H9 (cell line): ENCODE measurements around the gene TIMM50. TPM values are rescaled to one million over a fixed set of nuclear protein-coding genes. Genes with fewer than 3 reads are reported as not detected.

Experiments used
- DNase-seq: peaks from one replicate; pipeline ENCODE4 v3.0.0-alpha.2; 2017
- H2AFZ ChIP-seq: one replicate; pipeline ENCODE4 v1.6.1; 2013; ENCODE audit warnings: mild to moderate bottlenecking, low read length, control low read depth, moderate library complexity
- H2AK5ac ChIP-seq: 2 replicates; pipeline ENCODE4 v1.6.1; 2013; ENCODE audit warnings: low read length, control low read depth, mixed read lengths; ENCODE audit not compliant: insufficient read length
- H2BK120ac ChIP-seq: one replicate; pipeline ENCODE4 v1.6.1; 2013; ENCODE audit warnings: low read depth, mild to moderate bottlenecking, low read length, control low read depth, inconsistent platforms; ENCODE audit not compliant: poor library complexity, severe bottlenecking
- H2BK12ac ChIP-seq: 2 replicates; pipeline ENCODE4 v1.6.1; 2013; ENCODE audit warnings: low read length, control low read depth, mixed read lengths, low read depth; ENCODE audit not compliant: insufficient read length
- H2BK15ac ChIP-seq: 2 replicates; pipeline ENCODE4 v1.6.1; 2013; ENCODE audit warnings: low read depth, low read length, control low read depth
- H2BK20ac ChIP-seq: one replicate; pipeline ENCODE4 v1.6.1; 2013; ENCODE audit warnings: low read depth, mild to moderate bottlenecking, low read length, control low read depth, inconsistent platforms; ENCODE audit not compliant: poor library complexity, severe bottlenecking
- H2BK5ac ChIP-seq: 2 replicates; pipeline ENCODE4 v1.6.1; 2013; ENCODE audit warnings: low read length, control low read depth, mixed read lengths; ENCODE audit not compliant: insufficient read length
- H3K14ac ChIP-seq: 2 replicates; pipeline ENCODE4 v1.6.1; 2013; ENCODE audit warnings: low read length, control low read depth; ENCODE audit not compliant: insufficient read depth
- H3K18ac ChIP-seq: 2 replicates; pipeline ENCODE4 v1.6.1; 2013; ENCODE audit warnings: low read depth, mild to moderate bottlenecking, mixed read lengths, low read length, control low read depth; ENCODE audit not compliant: insufficient read length
- H3K23ac ChIP-seq: 2 replicates; pipeline ENCODE4 v1.6.1; 2013; ENCODE audit warnings: low read length, control low read depth, mixed read lengths, low read depth; ENCODE audit not compliant: insufficient read length
- H3K23me2 ChIP-seq: 2 replicates; pipeline ENCODE4 v1.6.1; 2013; ENCODE audit warnings: low read depth, mild to moderate bottlenecking, mixed read lengths, low read length, control low read depth; ENCODE audit not compliant: insufficient read length, poor library complexity, severe bottlenecking
- H3K27ac ChIP-seq: 2 replicates; pipeline ENCODE4 v1.5.1; 2013; ENCODE audit warnings: low read length, control low read depth, mixed read lengths, low read depth; ENCODE audit not compliant: insufficient read length
- H3K27me3 ChIP-seq: 2 replicates; pipeline ENCODE4 v1.6.1; 2013; ENCODE audit warnings: low read length, control low read depth, inconsistent platforms; ENCODE audit not compliant: insufficient read depth
- H3K4ac ChIP-seq: 2 replicates; pipeline ENCODE4 v1.6.1; 2013; ENCODE audit warnings: low read depth, mild to moderate bottlenecking, control low read depth, inconsistent platforms, low read length, moderate library complexity
- H3K4me1 ChIP-seq: 2 replicates; pipeline ENCODE4 v1.6.1; 2013; ENCODE audit warnings: low read length, control low read depth, inconsistent platforms; ENCODE audit not compliant: insufficient read depth
- H3K4me2 ChIP-seq: 2 replicates; pipeline ENCODE4 v1.6.1; 2013; ENCODE audit warnings: low read length, control low read depth, mixed read lengths; ENCODE audit not compliant: insufficient read length, insufficient read depth
- H3K56ac ChIP-seq: 2 replicates; pipeline ENCODE4 v1.6.1; 2013; ENCODE audit warnings: low read depth, mild to moderate bottlenecking, mixed read lengths, low read length, control low read depth; ENCODE audit not compliant: insufficient read length
- H3K79me1 ChIP-seq: 2 replicates; pipeline ENCODE4 v1.6.1; 2013; ENCODE audit warnings: low read depth, mild to moderate bottlenecking, moderate library complexity, low read length, control low read depth, inconsistent platforms; ENCODE audit not compliant: insufficient read depth, poor library complexity, severe bottlenecking
- H3K79me2 ChIP-seq: 2 replicates; pipeline ENCODE4 v1.6.1; 2013; ENCODE audit warnings: low read length, control low read depth, inconsistent platforms; ENCODE audit not compliant: insufficient read depth
- H3K9ac ChIP-seq: 2 replicates; pipeline ENCODE4 v1.6.1; 2013; ENCODE audit warnings: low read length, control low read depth, mixed read lengths; ENCODE audit not compliant: insufficient read length; ENCODE audit errors: extremely low read depth
- H3K9me3 ChIP-seq: one replicate; pipeline ENCODE4 v1.6.1; 2013; ENCODE audit warnings: low read depth, low read length, inconsistent platforms; ENCODE audit not compliant: control insufficient read depth
- H3T11ph ChIP-seq: one replicate; pipeline ENCODE4 v1.6.1; 2013; ENCODE audit warnings: mild to moderate bottlenecking, low read length, control low read depth, inconsistent platforms
- H4K20me1 ChIP-seq: one replicate; pipeline ENCODE4 v1.6.1; 2013; ENCODE audit not compliant: control insufficient read depth, insufficient read length, insufficient read depth
- H4K5ac ChIP-seq: 2 replicates; pipeline ENCODE4 v1.6.1; 2013; ENCODE audit warnings: low read depth, mild to moderate bottlenecking, mixed read lengths, low read length, control low read depth; ENCODE audit not compliant: insufficient read length
- H4K8ac ChIP-seq: replicated peaks from 2 replicates; pipeline ENCODE4 v1.6.1; 2013; ENCODE audit warnings: low read length, control low read depth, mixed read lengths, low read depth; ENCODE audit not compliant: insufficient read length
- H4K91ac ChIP-seq: 2 replicates; pipeline ENCODE4 v1.6.1; 2013; ENCODE audit warnings: low read depth, mild to moderate bottlenecking, moderate library complexity, mixed read lengths, low read length, control low read depth; ENCODE audit not compliant: insufficient read length
- H3K27ac Mint-ChIP-seq, 3 experiments: 2 replicates in 2 of 3; 3 replicates in 1 of 3; pipeline ENCODE4 v1.8.0; 2020 to 2021; ENCODE audit warnings: mixed read lengths in 3 of 3, mild to moderate bottlenecking in 1 of 3, moderate library complexity in 1 of 3
- H3K27me3 Mint-ChIP-seq: 2 replicates; pipeline ENCODE4 v1.8.0; 2021; ENCODE audit warnings: low read depth, mild to moderate bottlenecking, moderate library complexity, mixed read lengths
- H3K36me3 Mint-ChIP-seq, 3 experiments: 2 replicates in 2 of 3; 3 replicates in 1 of 3; pipeline ENCODE4 v1.8.0; 2020 to 2021; ENCODE audit warnings: low read depth in 3 of 3, mixed read lengths in 3 of 3; ENCODE audit not compliant: insufficient read depth in 1 of 3
- H3K4me1 Mint-ChIP-seq, 2 experiments: 2 replicates each; pipeline ENCODE4 v1.8.0; 2020; ENCODE audit warnings: mixed read lengths in 2 of 2
- H3K4me3 Mint-ChIP-seq, 2 experiments: 2 replicates in 1 of 2; 3 replicates in 1 of 2; pipeline ENCODE4 v1.8.0; 2020 to 2021; ENCODE audit warnings: mild to moderate bottlenecking in 2 of 2, mixed read lengths in 2 of 2, moderate library complexity in 1 of 2
- H3K9me3 Mint-ChIP-seq, 2 experiments: 2 replicates in 1 of 2; 3 replicates in 1 of 2; pipeline ENCODE4 v1.8.0; 2020; ENCODE audit warnings: mild to moderate bottlenecking in 2 of 2, mixed read lengths in 2 of 2, moderate library complexity in 1 of 2
- WGBS: extraction: QIAGEN DNeasy Blood & Tissue Kit; methylation state at CpG from one replicate; pipeline ENCODE4 v1.1.7; 2013; ENCODE audit warnings: missing lambda C conversion rate, low lambda C conversion rate, mixed read lengths; ENCODE audit not compliant: insufficient read length; ENCODE audit errors: extremely low coverage; 5-methylcytosine and 5-hydroxymethylcytosine counted together
- total RNA-seq: library from RNA; stranded (reverse); gene quantifications from 2 replicates; pipeline ENCODE4 v1.2.1, GENCODE V29; 2021
- TF ChIP-seq, protein P1 (sequence below): fragments of 200-600 bp; sonication (generic); conservative IDR thresholded peaks from 3 replicates; pipeline ENCODE4 v1.8.0; 2021; ENCODE audit warnings: antibody characterized with exemption, mild to moderate bottlenecking

Gene TIMM50
- total RNA-seq, 1 experiment from 2014 or later, result 128 TPM

DNA sequence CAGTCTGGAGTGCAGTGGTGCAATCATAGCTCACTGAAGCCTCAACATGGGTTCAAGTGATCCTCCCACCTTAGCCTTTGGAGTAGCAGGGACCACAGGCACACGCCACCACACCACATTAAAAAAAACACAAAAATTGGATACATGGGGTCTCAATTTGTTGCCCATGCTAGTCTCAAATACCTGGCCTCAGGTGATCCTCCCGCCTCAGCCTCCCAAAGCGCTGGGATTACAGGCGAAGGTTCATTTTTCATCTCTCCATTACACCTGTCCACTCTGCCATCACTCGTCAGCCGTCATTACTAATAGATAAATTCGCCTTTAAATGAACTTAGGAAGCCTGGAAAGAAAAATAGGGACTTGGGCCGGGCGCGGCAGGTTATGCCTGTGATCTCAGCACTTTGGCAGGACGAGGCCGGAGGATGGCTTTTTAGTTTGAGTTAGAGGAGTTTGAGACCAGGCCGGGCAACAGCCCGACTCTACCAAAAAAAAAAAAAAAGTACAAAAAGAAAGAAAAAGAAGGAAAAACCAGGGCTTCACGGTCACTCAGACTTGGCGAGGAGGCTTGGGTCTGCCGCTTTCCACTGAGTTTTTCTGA is 35.9 kb upstream of the TIMM50 start:
- Histone ChIP-seq H3K79me2 (peaks cover 35% of the 10 kb centered on the region; the same call in 1 of the 2 replicates), H2BK12ac (no peak overlapping the region), H3K4me2 (peak overlapping the region; percentile 64), H3K27me3 (no peaks in the 10 kb centered on the region), H3T11ph (no peak overlapping the region), H4K8ac (no peak overlapping the region), H4K5ac (peak overlapping the region; percentile 6), H3K14ac (peak overlapping the region; percentile 77; the same call in 1 of the 2 replicates), H3K56ac (no peak overlapping the region), H2AFZ (no peak overlapping the region), H3K79me1 (peaks cover 11% of the 10 kb centered on the region), H3K27ac (peak overlapping the region; percentile 45), H2BK20ac (no peak overlapping the region), H4K20me1 (no peaks in the 10 kb centered on the region), H3K18ac (peak overlapping the region; percentile 54), H3K4me1 (no peaks in the 10 kb centered on the region), H2BK5ac (no peak overlapping the region), H3K23ac (no peak overlapping the region), H3K4ac (no peak overlapping the region), H3K9ac (peak overlapping the region; percentile 96), H2BK15ac (no peak overlapping the region), H3K23me2 (peaks cover 5% of the 10 kb centered on the region), H3K9me3 (no peaks in the 10 kb centered on the region), H2BK120ac (no peak overlapping the region), H2AK5ac (no peak overlapping the region), H4K91ac (no peak overlapping the region)
- TF ChIP-seq, protein P1, sequence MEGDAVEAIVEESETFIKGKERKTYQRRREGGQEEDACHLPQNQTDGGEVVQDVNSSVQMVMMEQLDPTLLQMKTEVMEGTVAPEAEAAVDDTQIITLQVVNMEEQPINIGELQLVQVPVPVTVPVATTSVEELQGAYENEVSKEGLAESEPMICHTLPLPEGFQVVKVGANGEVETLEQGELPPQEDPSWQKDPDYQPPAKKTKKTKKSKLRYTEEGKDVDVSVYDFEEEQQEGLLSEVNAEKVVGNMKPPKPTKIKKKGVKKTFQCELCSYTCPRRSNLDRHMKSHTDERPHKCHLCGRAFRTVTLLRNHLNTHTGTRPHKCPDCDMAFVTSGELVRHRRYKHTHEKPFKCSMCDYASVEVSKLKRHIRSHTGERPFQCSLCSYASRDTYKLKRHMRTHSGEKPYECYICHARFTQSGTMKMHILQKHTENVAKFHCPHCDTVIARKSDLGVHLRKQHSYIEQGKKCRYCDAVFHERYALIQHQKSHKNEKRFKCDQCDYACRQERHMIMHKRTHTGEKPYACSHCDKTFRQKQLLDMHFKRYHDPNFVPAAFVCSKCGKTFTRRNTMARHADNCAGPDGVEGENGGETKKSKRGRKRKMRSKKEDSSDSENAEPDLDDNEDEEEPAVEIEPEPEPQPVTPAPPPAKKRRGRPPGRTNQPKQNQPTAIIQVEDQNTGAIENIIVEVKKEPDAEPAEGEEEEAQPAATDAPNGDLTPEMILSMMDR, result no peak
- WGBS, result no CpG with 5 or more reads among the region's 17 CpGs
- peaks cover 7 to 30% (median 29%) of the 10 kb centered on the region in 3 experiments; a peak in 6 of 7 replicates for H3K36me3 Mint-ChIP-seq
- DNase-seq, result no peak
- peak overlapping the region; percentile 84 to 97 for H3K4me3 Mint-ChIP-seq
- peaks cover 4% of the 10 kb centered on the region; the same call in 1 of the 2 replicates for H3K27me3 Mint-ChIP-seq
- H3K4me1 Mint-ChIP-seq, result peaks cover 10 to 18% of the 10 kb centered on the region in 2 experiments
- H3K9me3 Mint-ChIP-seq, result peaks cover 0 to 5% of the 10 kb centered on the region in 2 experiments; a peak in 2 of 5 replicates
- peak overlapping the region; percentile 91 to 99 (median 98) for H3K27ac Mint-ChIP-seq
